HG03520 (cell line): ENCODE data around the gene RBAK.
"Not testable (repeated sequence)": the region's sequence is repeated elsewhere in the genome, so short reads cannot be mapped to it uniquely, and the experiment has no call there.

Source experiments
- ATAC-seq: cut with Tn5 transposase; IDR thresholded peaks from one replicate; pipeline ENCODE4 v1.9.1; 2021; ENCODE audit warnings: mild to moderate bottlenecking, moderate library complexity; ENCODE audit not compliant: unreplicated experiment

RBAK gene

GRCh38 chr7:5045558-5046396 lies at the start of gene RBAK:
Gene RBAK (plus strand): TSS chr7:5045860. CDS start chr7:5048077, 2,217 bp downstream.
- ATAC-seq, result peak; percentile 99

- no peak for ATAC-seq
Observed at GRCh38 chr7:4996696-4997222, 48.9 kb upstream of the RBAK start.

GRCh38 chr7:4998244-4998643 lies 47.4 kb upstream of the RBAK start:
- no peak for ATAC-seq

GRCh38 chr7:4998910-4999309 lies 46.8 kb upstream of the RBAK start:
- ATAC-seq, result no peak

- no peak for ATAC-seq
Observed at GRCh38 chr7:4999369-4999950, 46.2 kb upstream of the RBAK start.

GRCh38 chr7:5001003-5001402 lies 44.7 kb upstream of the RBAK start:
- ATAC-seq, result no peak

GRCh38 chr7:5001911-5002310 lies 43.7 kb upstream of the RBAK start:
- no peak for ATAC-seq

- no peak for ATAC-seq
Observed at GRCh38 chr7:5005066-5005465, 40.6 kb upstream of the RBAK start.

GRCh38 chr7:5012985-5013384 lies 32.7 kb upstream of the RBAK start:
- no peak for ATAC-seq

GRCh38 chr7:5015936-5016335 lies 29.7 kb upstream of the RBAK start:
- not testable (repeated sequence) for ATAC-seq

GRCh38 chr7:5017626-5018025 lies 28.0 kb upstream of the RBAK start:
- not testable (repeated sequence) for ATAC-seq

GRCh38 chr7:5020098-5020497 lies 25.6 kb upstream of the RBAK start:
- ATAC-seq, result no peak

- not testable (repeated sequence) for ATAC-seq
Observed at GRCh38 chr7:5020976-5021550, 24.6 kb upstream of the RBAK start.

GRCh38 chr7:5023626-5024025 lies 22.0 kb upstream of the RBAK start:
- ATAC-seq, result not testable (repeated sequence)

GRCh38 chr7:5027796-5028410 lies 17.8 kb upstream of the RBAK start:
- ATAC-seq, result not testable (repeated sequence)

- ATAC-seq, result not testable (repeated sequence)
Observed at GRCh38 chr7:5033186-5033585, 12.5 kb upstream of the RBAK start.

GRCh38 chr7:5035276-5035675 lies 10.4 kb upstream of the RBAK start:
- no peak for ATAC-seq

GRCh38 chr7:5036446-5036845 lies 9.2 kb upstream of the RBAK start:
- ATAC-seq, result no peak

GRCh38 chr7:5041047-5041446 lies 4.6 kb upstream of the RBAK start:
- no peak for ATAC-seq

- no peak for ATAC-seq
Observed at GRCh38 chr7:5043661-5044060, 2.0 kb upstream of the RBAK start.

GRCh38 chr7:5046397-5046732 lies 705 bp downstream of the RBAK start:
- not testable (repeated sequence) for ATAC-seq
